ENCODE measurements around the gene PPFIBP1. TPM values are rescaled to one million over a fixed set of nuclear protein-coding genes. Genes with fewer than 3 reads are reported as not detected.

The PPFIBP1 gene
- total RNA-seq = 57.3 TPM

DNA sequence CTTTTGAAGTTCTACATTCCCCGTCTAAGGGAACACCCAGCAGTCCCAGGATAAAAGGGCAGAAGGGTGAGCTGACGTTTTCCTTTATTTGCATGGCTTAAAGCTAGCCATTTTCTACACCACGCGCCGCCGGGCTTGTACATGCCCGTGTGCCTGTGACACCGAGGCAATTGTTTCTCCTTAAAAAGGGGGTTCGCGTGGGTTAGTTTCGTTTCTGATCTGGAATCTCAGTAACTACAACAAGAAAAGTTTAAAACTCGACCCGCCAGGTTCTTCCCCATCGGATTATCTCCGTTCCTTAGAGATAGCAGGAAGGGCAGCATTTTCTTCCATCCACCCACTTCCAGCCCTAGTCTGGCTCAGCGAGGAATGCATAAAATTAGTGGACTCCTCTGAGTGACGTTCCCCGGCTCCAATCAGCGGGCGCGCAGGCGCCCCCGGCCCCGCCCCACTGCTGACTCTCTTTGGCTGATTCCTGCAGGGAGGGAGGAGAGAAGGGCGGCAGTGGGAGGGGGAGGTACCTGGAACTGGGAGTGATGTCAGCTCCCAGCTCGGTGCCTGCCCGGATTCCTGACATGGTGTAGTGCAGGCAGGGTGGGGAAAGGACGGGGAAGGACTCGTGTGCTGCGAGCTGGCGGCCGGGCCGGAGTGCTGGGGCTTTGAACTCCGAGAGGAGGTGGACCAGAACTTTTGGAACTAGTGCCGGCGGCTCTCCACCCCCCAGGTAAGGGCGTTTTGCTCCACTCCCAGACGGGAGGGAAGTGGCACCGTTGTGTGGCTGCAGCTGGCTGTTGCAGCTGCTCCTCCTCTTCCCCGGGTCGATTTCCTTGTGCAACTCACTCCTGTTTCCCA, at the start of gene PPFIBP1:
Gene PPFIBP1 (plus strand): TSS at position 565 of the 852 bp plus-strand sequence. CDS start 109,191 bp downstream, outside the sequence.
- peak; percentile 100 for ATAC-seq

DNA sequence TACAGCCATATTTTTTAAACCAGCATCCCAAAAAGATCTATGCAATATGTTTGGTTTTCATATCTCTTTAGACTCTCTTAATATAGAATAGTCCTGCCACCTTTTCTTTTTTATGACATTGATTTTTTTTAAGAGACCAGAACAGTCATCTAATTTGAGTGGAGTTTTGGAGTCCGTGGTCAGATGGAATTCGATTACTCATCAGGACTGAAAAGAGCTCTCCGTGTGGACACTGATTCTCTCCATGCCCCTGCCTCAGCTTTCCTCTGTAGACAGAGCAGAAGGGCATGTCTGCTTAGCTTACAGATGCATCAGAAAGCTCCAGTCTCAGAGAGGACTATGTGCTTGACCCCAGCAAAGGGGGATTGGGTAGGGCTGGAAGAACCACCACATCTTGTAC, 49.7 kb upstream of the PPFIBP1 start:
- ATAC-seq = no peak

DNA sequence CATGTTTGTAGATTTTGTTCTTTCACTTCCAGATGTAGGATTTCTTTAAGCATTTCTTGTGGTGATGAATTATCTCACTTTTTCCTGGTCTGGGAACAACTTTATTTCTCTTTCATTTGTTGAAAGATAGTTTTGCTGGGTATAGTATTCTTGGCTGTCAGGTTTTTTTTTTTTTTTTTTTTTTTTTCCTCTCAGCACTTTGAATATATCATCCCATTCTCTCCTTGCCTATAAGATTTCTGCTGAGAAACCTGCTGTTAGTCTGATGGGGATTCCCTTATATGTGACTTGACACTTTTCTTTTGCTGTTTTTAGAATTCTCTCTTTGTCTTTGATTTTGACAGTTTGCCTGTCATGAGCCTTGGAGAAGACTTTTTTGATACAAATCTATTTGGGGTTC, 47.0 kb upstream of the PPFIBP1 start:
- no peak for ATAC-seq

DNA sequence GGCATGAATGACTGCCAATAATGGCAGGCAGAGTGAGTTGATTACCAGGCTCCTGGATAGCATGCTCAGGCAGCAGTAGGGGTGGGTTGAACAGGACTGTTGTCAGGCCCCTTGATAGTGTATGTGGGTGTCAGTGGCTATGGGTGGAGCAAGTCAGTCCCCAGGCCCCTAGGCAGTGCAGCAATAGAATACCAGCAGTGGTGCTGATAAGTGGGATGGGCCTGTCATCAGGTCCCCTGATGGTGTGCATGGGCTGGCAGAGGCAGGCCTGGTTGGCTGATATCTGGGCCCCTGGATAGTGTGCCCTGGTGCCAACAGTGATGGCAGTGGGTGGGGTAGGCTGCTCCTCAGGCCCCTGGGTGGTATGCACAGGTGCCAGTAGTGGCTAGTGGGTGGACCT, 45.1 kb upstream of the PPFIBP1 start:
- no peak for ATAC-seq

DNA sequence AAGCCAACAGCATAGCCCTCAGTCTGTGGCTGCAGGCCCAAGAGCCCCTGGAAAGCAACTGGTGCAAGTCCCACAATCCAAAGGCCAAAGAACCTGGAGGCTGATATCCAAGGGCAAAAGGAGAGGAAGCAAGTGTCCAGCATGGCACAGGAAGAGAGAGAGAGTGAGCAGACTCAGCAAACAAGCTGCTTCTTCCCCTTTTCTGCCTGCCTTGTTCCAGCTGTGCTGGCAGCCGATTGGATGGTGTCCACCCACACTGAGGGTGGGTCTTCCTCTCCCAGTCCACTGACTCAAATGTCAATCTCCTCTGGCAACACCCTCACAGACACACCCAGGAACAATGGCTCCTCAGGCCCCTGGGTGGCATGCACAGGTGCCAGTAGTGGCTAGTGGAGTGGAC, 44.0 kb upstream of the PPFIBP1 start:
- ATAC-seq = no peak

DNA sequence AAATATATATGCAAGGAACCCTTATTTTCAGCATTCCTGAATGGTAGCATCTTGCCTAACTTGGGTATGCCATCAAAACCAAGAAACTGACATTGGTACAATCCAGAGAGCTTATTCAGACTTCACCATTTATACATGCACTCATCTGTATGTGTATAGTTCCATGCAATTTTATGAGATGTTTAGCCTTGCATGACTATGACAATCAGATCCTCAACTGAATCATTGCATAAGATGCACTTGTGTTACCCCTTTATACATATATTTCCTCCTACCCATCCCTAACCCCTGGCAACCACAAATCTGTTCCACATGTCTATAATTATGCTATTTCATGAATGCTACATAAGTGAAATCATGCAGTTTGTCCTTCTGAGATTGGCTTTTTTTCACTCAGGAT, 37.0 kb upstream of the PPFIBP1 start:
- ATAC-seq = no peak

GRCh38 chr12:27488479-27488878, 35.5 kb upstream of the PPFIBP1 start:
- no peak for ATAC-seq

- ATAC-seq = no peak
These were observed 32.8 kb upstream of the PPFIBP1 start for GRCh38 chr12:27491226-27491625.

DNA sequence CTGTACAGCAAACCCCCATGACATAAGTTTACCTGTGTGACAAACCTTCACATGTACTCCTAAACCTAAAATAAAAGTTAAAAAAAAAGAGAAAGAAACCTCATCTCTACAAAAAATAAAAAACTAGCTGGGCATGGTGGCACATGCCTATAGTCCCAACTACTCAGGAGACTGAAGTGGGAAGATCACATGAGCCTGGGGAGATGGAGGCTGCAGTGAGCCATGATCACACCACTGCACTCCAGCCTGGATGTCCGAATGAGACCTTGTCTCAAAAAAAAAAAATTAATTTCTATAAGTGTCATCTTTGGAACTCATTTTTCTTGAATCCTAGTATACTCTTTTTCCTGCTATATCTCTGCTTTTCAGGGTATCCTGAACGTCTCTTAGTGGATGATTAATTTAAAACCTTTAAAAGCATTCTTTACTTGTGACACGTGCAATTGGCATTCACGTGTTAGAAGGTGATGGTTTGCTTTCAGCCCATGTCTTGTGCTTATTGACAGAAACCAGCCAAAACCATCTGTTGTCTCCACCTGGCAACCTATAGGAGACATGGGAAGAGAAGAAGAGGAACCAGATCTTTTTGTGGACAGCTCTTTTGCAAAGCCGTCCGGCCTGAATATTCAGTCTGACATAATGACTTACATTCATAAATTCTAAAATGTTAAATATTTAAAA, 30.6 kb upstream of the PPFIBP1 start:
- ATAC-seq = no peak

GRCh38 chr12:27497446-27497845, 26.6 kb upstream of the PPFIBP1 start:
- ATAC-seq = no peak

DNA sequence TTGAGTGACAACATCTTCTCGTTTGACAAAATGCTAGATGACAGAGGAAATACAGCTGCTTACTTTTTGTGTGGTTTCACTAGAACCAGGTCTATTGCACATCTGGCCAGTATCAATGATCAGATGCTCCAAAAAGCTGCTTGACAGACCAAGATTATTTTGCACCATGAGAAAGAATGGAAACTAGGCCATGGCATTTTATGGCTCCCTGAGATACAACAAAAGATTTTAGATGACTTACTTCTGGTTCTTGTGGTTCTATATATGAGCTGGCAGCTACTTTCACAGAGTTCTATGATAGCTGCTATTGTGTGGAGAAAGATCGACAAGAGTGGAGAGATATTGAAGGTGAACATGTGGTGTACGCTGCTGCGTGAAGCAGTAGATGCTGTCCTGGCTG, 25.9 kb upstream of the PPFIBP1 start:
- no peak for ATAC-seq

- no peak for ATAC-seq
These were observed 25.2 kb upstream of the PPFIBP1 start for GRCh38 chr12:27498761-27499160.

GRCh38 chr12:27499377-27499776, 24.6 kb upstream of the PPFIBP1 start:
- no peak for ATAC-seq

DNA sequence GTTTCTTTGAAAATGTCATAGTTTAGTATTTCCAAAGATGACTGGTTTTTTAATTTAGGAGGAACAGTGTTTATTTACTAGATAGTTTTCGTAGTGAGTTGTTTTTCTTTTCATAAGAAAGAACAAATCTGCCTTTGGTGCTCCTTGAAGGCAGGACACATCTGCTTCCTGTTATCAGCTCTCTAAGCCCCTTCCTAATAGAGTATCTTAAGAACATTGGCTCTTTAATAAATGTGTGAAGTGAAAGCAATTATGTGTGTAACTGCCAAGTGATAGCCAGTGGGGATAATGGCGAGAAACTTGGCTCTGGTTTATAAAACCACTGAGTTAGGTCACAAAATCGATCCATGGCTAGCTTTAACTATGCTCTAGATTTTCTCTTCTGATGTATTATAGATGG, 23.5 kb upstream of the PPFIBP1 start:
- ATAC-seq = no peak

GRCh38 chr12:27502021-27502435, 22.0 kb upstream of the PPFIBP1 start:
- ATAC-seq = no peak

- ATAC-seq = no peak
These were observed 19.5 kb upstream of the PPFIBP1 start for GRCh38 chr12:27504507-27504906.

GRCh38 chr12:27505109-27505508, 18.9 kb upstream of the PPFIBP1 start:
- no peak for ATAC-seq

- ATAC-seq = no peak
These were observed 18.2 kb upstream of the PPFIBP1 start for GRCh38 chr12:27505761-27506160.

DNA sequence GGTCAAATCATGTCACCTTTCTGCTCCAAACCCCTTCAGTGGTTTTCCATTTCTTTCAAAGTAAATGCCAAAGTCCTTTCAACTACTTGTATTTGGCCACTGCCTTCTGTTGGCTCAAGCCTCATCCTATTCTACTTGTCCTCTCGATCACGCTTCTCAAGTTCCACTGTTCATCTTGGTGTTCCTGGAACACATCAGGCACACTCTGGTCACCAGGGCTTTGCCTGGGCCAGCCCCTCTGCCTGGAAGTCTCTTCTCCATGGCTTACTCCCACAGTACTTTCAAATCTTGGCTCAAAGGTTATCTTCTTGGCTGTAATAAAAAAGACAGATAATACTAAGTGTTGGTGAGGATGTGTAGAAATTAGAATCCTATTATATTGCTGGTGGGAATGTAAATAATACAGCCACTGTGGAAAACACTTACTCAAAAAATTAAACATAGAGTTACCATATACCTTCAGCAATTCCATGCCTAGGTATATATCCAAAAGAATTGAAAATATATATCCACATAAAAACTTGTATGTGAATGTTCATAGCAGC, 17.3 kb upstream of the PPFIBP1 start:
- ATAC-seq = no peak

GRCh38 chr12:27508736-27509431, 15.1 kb upstream of the PPFIBP1 start:
- ATAC-seq = no peak

DNA sequence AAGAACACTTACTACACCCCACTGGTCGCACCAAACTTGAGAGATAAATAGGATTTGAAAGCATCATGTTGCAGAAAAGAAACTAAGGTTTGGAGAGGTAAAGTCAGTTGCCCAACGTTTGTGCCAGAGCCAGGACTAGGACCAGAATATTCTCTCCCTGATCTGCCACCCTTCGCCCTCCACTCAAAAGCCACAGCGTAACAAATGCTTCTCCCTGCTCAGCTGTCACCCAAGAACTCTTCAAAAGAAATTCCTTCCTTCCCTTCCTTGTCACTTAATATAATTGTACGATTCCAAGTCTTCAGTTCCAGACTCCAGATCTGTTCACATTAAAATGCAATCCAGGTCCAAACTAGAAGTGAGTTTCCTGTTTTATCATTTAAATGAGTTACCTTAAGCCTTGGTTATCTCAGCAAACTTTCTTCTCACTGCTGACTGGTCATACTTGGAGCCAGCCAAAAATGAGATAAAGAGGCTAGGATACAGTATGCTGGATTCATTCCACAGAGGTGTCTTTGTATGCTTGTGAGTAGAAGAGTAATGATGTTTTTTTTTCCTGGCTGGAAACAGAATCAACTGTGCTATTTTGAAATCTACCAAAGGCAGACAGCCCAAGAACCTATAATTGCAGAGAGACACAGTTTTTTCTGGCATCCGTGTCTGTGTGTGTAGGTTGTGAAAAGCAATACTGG, 12.8 kb upstream of the PPFIBP1 start:
- ATAC-seq = no peak

GRCh38 chr12:27511723-27512045, 12.3 kb upstream of the PPFIBP1 start:
- no peak for ATAC-seq
